CD4-positive, alpha-beta T cell treated with Interleukin-4 for 4 hours (primary cell): ENCODE results near the gene PGAM2.
"Not testable (repeated sequence)": the region's sequence is repeated elsewhere in the genome, so short reads cannot be mapped to it uniquely, and the experiment has no call there.

Experiments used
- DNase-seq: peaks from one replicate; pipeline ENCODE4 v3.0.0-alpha.2; 2020

PGAM2 gene

DNA sequence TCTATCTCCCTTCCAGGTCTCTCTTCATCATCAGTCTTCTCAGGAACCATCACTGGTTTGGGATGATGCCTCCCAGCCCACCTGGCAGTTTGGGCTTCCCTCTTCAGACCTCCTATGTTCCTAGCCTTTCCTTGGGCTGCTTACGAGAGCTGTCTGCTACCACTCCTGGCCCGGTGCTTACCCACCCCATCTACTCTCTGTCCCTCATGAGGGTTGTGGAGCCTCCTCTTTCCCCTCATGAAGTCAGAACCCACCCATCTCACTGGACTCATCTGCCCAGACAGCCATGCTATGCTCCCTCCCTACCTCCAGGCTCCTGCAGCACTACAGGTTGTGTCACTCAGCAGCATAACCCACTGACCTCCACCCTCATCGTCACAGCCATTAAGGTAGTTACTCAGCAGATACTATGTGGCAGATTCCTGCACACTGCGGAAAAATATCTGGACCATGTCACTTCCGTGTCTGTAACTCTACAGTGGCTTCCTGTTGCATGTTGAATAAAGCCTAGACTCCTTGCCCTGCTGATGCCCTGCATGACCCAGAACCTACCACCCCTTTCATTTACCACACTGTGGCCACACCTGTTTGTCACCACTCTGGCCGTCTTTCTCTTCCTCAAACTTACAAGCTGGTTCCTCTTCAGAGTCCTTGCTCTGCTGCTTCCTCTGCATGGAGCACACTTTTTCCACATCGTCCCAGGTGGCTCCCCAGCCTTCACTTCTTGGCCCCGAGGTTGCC, 18.9 kb downstream of the PGAM2 start:
- DNase-seq: peak; percentile 61

DNA sequence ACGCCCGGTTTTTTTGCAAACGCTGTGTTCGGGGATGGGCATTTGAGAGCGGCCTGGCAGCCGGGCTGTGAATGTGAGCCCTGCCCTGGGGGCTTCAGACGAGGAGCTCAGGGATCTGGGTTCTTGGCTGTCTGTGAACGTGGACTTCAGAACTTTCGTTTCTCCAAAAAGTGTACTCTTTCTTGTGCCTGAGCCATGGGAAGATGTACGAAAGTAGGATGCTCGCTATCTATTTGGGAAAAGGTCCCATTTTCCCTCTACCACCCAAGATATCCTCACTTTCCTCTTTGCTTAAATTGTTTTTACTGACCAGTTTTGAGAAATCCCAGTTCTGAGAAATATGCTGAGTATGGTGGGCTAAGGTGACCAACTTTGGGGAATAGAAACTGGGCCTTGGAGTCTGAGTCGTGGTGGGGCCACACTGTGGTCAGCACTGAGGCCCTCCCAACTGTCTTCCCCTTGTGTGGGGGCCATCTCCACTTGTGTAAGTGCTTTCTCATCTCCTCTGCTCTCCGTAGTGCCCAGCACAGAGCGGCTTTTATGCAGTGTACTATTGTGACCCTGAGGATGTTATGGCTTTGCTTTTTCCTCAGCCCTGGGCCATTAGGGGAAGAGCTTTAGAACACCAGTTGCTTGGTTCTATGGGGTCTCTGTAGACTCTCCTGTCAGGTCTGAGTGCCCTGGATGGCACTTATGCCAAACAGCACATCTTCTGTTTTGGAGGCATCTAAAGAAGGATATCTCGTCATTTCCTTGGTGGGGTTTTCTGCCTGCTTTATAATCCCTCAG, 19.9 kb downstream of the PGAM2 start:
- no peak for DNase-seq

DNA sequence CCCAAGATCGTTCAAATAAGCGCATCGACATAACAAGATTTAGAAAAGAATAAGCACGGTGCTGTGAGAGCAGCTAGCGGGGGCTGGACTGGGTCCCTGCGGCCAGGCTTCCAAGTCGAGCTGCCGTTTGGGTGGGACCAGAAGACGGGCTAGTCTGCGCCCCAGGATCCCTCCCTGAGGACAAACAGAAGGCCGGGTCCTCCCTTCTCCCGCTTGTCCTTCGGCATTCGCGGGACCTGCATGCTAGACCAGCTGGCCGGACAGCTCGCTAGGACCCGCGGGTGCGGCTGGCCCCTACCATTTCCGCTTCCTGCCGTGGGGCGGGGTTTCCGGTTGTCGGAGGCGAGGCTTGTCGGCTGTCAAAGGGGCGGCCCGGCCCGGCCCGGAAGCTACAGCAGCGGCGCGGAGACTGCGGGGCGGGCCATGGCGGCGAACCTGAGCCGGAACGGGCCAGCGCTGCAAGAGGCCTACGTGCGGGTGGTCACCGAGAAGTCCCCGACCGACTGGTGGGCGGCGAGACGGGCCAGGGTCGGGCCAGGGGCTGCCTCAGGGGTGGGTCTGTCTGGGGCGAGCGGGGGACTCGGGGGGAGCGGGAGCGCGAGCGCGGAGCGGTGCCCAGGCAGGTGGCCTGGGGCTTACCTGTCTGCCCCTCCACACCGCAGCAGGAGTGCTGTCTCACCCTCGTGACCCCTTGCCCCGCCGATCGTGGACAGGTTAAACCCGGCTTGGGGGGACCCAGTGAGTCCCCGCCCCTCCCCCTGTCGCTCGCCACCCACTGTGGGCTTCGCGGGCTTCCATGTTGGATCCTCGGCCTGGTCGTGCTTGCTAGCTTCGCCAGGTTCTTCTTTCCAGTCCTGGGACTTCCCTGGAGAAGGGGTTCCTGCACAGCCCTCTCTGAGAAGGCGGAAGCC, 20.8 kb downstream of the PGAM2 start, which contains the start of gene DBNL:
DBNL (plus strand) TSS at position 388 of the 911 bp plus-strand sequence; CDS start at position 424, 36 bp downstream.
- peak; percentile 84 for DNase-seq

DNA sequence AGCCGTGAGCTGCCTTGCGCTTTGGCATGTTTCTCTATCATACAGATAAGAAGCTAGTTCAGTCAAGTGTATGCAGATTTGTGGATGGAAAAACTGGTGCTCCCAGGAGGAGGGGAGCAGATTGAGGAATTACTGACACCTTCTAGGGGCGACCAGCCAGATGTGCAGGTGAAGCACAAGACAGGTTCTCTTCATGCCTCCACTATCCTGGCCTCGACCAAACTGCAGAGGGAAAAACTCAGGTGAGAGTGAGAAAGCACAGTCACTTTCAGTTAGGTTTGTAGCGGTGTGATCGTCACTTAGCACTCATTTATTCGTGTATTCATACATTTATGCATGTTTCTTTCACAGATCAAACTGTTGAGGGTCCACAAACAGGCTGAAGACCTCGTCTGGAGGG, 21.5 kb downstream of the PGAM2 start:
- DNase-seq: no peak

GRCh38 chr7:44042221-44042620, 23.1 kb downstream of the PGAM2 start:
- no peak for DNase-seq

DNA sequence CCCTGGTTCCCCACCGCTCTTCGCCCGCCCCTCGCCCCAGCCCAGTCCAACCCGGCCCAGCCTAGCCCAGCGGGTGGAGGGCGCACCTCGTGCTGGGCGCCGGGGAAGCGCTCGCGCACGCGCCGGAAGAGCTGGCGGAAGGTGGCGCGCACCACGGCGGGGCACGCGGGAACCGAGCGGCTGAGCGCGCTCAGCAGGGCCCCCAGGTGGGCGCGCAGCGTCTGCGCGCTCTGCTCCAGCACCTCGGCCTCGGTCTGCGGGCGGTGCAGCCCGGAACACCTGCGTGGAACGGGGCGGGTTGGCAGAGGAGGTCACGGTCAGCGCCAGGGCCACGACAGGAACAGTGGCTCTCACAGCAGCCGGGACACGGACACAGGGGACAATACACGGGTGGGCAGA, 24.9 kb downstream of the PGAM2 start:
- DNase-seq: peak; percentile 63

- not testable (repeated sequence) for DNase-seq
Observed at GRCh38 chr7:44039800-44040492, 25.4 kb downstream of the PGAM2 start.

DNA sequence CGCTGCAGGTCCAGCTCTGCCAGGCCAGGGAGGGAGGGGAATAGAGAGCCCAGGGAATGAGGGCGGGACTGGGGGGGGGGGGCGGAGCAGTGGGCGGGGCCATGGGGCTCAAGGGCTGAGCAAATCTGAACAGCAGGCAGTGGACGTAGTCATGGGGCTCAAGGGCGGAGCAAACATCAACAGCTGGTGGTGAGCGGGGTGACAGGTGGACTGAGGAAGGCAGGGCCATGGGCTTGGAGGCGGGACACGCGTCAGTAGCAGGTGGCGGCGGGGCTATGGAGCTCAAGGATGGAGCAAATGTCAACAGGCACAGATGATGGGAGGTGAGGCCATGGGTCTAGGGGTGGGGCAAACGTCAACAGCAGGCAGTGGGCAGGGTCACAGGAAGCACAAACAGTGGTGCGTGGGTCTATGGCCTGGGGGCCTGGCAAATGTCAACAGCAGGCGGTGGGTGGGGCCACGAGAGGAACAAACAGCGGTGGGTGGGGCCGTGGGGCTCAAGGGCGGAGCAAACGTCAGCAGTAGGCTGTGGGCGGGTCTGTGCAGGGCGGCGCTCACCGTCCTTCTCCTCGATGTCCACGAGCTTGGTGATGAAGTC, 26.3 kb downstream of the PGAM2 start:
- DNase-seq: peak; percentile 77

- DNase-seq: not testable (repeated sequence)
Observed at GRCh38 chr7:44038553-44038952, 26.8 kb downstream of the PGAM2 start.

DNA sequence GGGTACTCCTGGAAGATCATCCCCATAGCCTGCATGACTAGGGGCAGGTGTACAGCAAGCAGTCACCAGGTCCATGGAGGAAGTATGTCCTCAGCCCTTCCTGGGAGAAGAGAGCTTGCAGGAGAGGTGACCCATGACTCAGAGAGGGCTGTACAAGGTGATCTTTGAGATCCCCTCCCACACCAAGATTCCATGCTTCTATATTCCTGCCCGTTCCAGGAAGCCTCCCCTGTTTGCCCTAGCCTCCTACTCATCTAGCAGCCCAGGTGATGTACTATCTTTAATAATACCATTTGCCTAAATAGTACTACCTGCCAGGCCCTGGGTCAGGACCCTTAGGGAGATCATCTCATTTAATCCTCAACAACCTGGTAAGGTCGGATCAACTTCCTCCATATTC, 27.4 kb downstream of the PGAM2 start:
- DNase-seq: not testable (repeated sequence)

GRCh38 chr7:44036364-44036763, 29.0 kb downstream of the PGAM2 start:
- DNase-seq: not testable (repeated sequence)

GRCh38 chr7:44033971-44034844, 31.2 kb downstream of the PGAM2 start:
- not testable (repeated sequence) for DNase-seq

- not testable (repeated sequence) for DNase-seq
Observed at GRCh38 chr7:44032031-44032430, 33.3 kb downstream of the PGAM2 start.

DNA sequence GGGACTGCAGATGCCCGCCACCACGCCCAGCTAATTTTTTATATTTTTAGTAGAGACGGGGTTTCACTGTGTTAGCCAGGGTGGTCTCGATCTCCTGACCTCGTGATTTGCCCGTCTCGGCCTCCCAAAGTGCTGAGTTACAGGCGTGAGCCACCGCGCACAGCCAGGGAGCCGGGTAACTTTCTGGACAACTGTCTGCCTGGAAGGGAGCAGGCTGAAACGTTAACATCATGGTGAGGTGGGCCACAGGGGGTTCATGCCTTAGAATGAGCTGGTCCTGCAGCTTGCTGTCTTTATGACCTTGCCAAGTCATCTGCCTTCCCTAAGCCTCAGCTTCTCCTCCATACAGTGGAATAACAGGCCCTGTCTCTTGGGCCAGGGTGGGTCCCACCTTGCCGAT, 34.0 kb downstream of the PGAM2 start:
- DNase-seq: not testable (repeated sequence)

DNA sequence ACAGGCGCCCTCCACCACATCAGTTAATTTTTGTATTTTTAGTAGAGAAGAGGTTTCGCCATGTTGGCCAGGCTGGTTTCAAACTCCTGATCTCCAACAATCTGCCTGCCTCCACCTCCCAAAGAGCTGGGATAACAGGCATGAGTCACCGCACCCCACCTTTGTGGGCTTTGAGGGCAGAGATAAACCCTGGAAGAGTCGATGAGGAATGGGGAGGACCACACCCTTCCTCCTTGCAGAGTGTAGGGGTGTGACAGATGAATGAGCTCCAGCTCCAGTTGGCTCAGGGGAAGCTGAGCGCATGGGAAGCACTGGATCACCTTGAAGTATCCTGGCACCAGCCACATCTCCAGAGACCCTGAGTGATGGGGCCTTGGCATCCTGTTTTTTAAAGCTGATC, 35.3 kb downstream of the PGAM2 start:
- DNase-seq: not testable (repeated sequence)

DNA sequence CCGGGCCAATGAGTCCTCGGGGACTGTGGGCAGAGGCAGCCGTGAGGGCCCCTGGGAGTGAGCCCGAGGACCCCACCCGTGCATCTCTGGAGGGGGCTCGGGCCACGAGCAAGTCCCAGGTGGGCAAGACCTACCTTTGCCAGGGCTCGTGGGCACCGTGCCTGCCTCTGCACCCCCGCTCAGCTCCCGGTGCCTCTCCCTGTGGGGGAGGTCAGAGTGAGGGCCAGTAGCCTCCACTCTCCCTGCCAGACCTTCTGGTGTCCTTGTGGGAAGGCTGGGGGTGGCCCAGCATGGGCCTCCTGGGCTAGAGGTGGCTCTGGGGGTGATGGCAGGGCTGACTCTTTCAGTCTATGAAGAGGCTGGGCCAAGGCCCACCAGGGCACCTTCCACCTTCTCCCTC, 35.9 kb downstream of the PGAM2 start:
- not testable (repeated sequence) for DNase-seq

DNA sequence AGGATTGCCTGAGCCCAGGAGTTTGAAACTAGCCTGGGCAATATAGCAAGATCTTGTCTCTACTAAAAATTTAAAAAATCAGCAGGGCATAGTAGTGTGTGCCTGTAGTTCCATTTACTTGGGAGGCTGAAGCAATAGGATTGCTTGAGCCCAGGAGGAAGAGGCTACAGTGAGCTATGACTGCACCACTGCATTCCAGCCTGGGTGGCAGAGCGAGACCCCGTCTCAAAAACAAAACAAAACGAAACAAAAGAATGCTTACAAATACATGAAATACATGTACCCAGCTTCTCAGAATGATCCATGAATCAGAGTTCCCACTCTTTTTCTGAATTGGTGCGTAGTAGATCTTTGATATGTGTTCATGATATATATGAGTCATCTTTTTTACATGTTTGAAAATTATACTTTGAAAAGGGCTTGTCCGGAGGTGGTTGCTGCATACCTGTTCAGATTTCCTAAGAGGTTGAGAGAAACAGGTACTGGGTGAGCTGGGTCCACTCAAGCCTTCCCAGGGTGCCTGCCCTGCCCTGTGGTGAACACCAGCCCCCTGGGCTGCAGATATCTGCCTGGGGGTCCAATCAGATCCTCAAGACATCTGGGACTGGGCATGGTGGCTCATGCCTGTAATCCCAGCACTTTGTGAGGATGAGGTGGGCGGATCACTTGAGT, 42.4 kb downstream of the PGAM2 start:
- not testable (repeated sequence) for DNase-seq

DNA sequence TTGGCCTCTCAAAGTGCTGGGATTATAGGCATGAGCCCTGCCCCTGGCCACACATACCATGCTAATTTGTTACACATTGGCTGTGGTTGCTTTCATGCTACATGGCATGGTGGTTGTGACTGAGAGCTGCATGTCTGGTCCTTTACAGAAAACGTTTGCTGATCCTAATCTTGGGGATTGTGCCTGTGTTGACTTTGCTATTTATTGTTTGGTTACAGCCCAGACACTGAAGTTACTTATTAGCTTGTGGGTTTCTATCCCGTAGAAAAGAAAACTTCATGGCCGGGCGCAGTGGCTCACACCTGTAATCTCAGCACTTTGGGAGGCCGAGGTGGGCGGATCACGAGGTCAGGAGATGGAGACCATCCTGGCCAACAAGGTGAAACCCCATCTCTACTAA, 43.3 kb downstream of the PGAM2 start:
- DNase-seq: not testable (repeated sequence)

GRCh38 chr7:44019825-44020224, 45.5 kb downstream of the PGAM2 start:
- DNase-seq: not testable (repeated sequence)
